ENCODE results near the gene HHEX. TPM values are rescaled to one million over a fixed set of nuclear protein-coding genes. Genes with fewer than 3 reads are reported as not detected.

Gene HHEX
- total RNA-seq, 1 donor from 2014 or later: 1.2 TPM

DNA sequence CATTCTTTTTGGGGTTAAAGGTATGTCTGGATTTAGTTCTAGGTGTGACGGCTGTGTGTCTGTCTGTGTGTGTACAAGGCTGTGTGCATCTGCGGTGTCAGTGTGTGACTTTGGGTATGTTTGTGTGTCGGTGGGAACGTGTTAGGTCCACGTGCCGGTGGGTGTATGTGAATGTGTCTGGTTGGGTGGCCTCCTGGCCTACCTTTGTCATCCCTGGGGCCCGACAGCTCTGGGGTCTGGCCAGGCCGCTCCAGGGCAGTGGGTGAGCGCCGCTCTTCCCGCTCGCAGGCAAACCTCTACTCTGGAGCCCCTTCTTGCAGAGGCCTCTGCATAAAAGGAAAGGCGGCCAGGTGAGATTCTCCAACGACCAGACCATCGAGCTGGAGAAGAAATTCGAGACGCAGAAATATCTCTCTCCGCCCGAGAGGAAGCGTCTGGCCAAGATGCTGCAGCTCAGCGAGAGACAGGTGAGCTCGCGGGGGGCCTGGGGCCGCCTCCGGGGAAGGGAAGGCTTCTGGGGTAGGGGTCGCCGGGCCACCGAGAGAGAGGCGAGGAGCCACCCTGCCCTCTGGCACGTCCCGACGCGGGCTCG, 2.4 kb downstream of the HHEX start:
- no peak overlapping the region for H3K27ac Mint-ChIP-seq (ENCODE audit: unreplicated experiment)
- peaks cover 7% of the 10 kb centered on the region for H3K4me1 Mint-ChIP-seq (ENCODE audit: unreplicated experiment)
- H3K9me3 Mint-ChIP-seq (ENCODE audit: unreplicated experiment): no peaks in the 10 kb centered on the region
- TF ChIP-seq, protein P1, sequence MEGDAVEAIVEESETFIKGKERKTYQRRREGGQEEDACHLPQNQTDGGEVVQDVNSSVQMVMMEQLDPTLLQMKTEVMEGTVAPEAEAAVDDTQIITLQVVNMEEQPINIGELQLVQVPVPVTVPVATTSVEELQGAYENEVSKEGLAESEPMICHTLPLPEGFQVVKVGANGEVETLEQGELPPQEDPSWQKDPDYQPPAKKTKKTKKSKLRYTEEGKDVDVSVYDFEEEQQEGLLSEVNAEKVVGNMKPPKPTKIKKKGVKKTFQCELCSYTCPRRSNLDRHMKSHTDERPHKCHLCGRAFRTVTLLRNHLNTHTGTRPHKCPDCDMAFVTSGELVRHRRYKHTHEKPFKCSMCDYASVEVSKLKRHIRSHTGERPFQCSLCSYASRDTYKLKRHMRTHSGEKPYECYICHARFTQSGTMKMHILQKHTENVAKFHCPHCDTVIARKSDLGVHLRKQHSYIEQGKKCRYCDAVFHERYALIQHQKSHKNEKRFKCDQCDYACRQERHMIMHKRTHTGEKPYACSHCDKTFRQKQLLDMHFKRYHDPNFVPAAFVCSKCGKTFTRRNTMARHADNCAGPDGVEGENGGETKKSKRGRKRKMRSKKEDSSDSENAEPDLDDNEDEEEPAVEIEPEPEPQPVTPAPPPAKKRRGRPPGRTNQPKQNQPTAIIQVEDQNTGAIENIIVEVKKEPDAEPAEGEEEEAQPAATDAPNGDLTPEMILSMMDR (IDR thresholded peaks at IDR 0.05): no peak
- no peaks in the 10 kb centered on the region for H3K36me3 Mint-ChIP-seq (ENCODE audit: unreplicated experiment)
- H3K4me3 Mint-ChIP-seq (ENCODE audit: unreplicated experiment): peak overlapping the region; percentile 33
- peaks cover 37% of the 10 kb centered on the region for H3K27me3 Mint-ChIP-seq (ENCODE audit: unreplicated experiment)
- DNase-seq (ENCODE audit: extremely low spot score, unreplicated experiment): no peak

DNA sequence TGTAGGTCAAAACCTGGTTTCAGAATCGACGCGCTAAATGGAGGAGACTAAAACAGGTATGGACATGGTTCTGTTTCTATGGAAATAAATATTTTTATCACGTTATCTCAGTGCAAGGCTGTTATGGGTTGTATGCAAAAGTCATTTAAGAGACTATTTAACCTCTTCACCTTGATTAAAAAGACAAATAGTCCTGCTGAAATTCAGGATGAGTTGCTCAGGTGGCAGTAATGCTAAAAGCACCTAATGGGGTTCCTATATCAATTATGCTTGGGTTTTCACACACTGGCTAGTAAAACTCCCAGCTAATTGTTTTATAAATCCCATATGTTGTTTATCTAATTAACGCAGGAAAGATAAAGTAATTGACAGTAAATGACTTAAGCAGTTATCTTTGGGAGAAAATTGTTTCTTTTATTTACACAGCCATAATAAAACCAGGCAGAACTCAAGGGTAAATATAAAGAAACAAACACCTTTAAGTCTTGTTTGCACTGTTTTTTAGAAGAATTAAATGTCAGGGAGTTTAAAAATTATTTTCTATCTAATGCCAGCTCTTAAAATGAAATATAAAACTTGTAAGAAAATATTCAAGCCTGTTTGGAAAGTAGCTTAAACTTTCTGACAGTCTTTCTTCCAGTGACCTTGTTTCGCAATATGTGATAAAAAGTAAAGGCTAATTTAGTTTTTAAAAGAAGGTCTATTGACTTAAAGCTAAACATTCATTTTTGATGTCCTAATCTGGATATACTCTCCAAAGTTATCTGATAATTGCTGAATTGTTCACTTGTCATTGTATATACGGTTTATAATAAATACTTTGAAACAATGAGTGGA, 3.2 kb downstream of the HHEX start:
- Mint-ChIP-seq H3K4me1 (ENCODE audit: unreplicated experiment) (peaks cover 7% of the 10 kb centered on the region), H3K27me3 (ENCODE audit: unreplicated experiment) (peaks cover 32% of the 10 kb centered on the region), H3K27ac (ENCODE audit: unreplicated experiment) (no peak overlapping the region), H3K4me3 (ENCODE audit: unreplicated experiment) (no peak overlapping the region), H3K9me3 (ENCODE audit: unreplicated experiment) (no peaks in the 10 kb centered on the region), H3K36me3 (ENCODE audit: unreplicated experiment) (no peaks in the 10 kb centered on the region)
- no peak for DNase-seq (ENCODE audit: extremely low spot score, unreplicated experiment)
- TF ChIP-seq, protein P1 (IDR thresholded peaks at IDR 0.05): no peak

DNA sequence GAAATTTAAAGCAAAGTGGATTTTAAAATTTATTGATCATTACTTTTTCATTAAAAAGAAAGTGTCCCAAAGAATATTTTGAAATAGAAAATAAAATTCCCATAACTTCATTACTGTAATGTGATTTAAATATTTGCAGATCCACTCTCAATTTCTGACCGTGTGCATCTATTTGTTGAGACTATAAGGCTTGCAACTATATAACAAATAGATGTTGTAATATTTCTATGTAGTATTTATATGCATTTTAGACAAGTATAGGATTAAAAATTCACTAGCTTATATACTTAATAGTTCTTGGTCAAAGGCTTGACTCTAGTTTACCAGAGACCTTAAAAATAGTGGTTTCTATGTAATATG, 3.8 kb downstream of the HHEX start:
- H3K27ac Mint-ChIP-seq (ENCODE audit: unreplicated experiment): no peak overlapping the region
- no peak for DNase-seq (ENCODE audit: extremely low spot score, unreplicated experiment)
- no peaks in the 10 kb centered on the region for H3K9me3 Mint-ChIP-seq (ENCODE audit: unreplicated experiment)
- H3K4me3 Mint-ChIP-seq (ENCODE audit: unreplicated experiment): no peak overlapping the region
- H3K36me3 Mint-ChIP-seq (ENCODE audit: unreplicated experiment): no peaks in the 10 kb centered on the region
- TF ChIP-seq, protein P1 (IDR thresholded peaks at IDR 0.05): no peak
- H3K4me1 Mint-ChIP-seq (ENCODE audit: unreplicated experiment): peaks cover 7% of the 10 kb centered on the region
- H3K27me3 Mint-ChIP-seq (ENCODE audit: unreplicated experiment): peaks cover 32% of the 10 kb centered on the region

DNA sequence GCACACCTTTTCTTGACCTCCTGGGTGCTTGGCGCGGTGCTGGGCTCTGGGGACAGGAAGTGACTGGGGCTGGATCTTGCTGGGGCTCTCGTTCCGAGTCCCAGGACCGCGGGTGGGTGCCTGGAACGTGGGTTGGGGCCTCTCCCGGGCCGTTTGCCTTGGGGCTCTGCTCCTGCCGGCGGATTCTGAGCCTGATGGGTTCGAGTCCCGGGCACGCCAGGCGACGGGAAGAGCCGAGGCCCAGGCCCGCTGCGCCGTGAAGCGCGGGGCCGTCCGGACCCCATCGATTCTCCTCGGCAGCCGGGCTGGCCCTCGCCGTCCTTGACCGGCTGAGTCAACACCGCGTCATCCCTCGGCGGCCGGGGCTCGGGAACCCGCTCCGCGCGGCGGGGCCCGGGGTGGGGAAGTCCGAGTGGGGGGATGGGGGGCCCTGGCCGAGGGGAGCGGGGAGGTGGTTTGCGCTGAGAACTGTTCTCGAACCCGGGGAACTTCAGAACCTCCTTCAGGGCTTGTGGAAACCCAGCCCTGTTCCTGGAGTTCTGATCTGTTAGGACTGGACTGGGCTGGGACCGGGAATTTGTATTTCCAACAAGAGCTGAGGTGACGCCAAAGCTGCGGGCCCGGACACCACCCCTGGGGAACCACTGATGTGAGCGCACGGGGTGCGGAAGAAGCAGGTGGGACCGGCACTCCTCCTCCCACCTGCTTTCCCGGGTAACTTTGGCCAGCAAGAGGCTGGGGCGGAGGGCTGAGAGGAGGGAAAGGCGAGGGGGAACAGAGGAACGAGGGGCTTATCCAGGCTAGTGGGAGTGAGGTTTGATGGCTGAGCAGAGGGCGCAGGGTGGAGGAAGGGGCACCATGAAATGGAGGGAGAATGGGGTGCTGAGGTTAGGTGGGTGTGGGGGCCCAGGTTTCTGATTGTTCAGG, 6.2 kb downstream of the HHEX start:
- TF ChIP-seq, protein P1 (IDR thresholded peaks at IDR 0.05): no peak
- Mint-ChIP-seq H3K27me3 (ENCODE audit: unreplicated experiment) (peaks cover 28% of the 10 kb centered on the region), H3K4me1 (ENCODE audit: unreplicated experiment) (peaks cover 17% of the 10 kb centered on the region), H3K36me3 (ENCODE audit: unreplicated experiment) (no peaks in the 10 kb centered on the region), H3K27ac (ENCODE audit: unreplicated experiment) (peak overlapping the region; percentile 47), H3K9me3 (ENCODE audit: unreplicated experiment) (no peaks in the 10 kb centered on the region), H3K4me3 (ENCODE audit: unreplicated experiment) (peak overlapping the region; percentile 70)
- no peak for DNase-seq (ENCODE audit: extremely low spot score, unreplicated experiment)
